Endothelial cell of umbilical vein (primary cell): ENCODE results near the gene C19orf73. TPM values are rescaled to one million over a fixed set of nuclear protein-coding genes. Genes with fewer than 3 reads are reported as not detected.

Experiments
- BruUV-seq: library from RNA; stranded (reverse); fragments of 400-500 nt; replicated peaks from 2 replicates; lab custom pipeline; 2021; lab: Mats Ljungman, UMichigan
- CTCF ChIA-PET: fragments of 300-600, 350-600 bp; sonication (Branson Sonifier 250); formaldehyde crosslinking; loops from one replicate; lab custom pipeline; 2021; ENCODE audit warnings: antibody characterized with exemption, inconsistent platforms; lab: Charles Lee
- POLR2A ChIA-PET: fragments of 300-600, 350-600 bp; sonication (Branson Sonifier 250); formaldehyde crosslinking; loops from one replicate; lab custom pipeline; 2021; ENCODE audit warnings: antibody characterized with exemption, inconsistent platforms; lab: Charles Lee
- DNase-seq: peaks from one replicate; pipeline ENCODE4 v3.0.0-alpha.2; 2011; ENCODE audit warnings: low read depth, low spot score
- FAIRE-seq: peaks from 2 replicates; lab custom pipeline; 2011; peaks lifted over from hg19 to GRCh38; lab: Jason Lieb, UNC
- H2AFZ ChIP-seq: 2 replicates; pipeline ENCODE4 v1.6.0; 2012; ENCODE audit warnings: low read depth, low read length, control low read depth, inconsistent platforms
- H3K27ac ChIP-seq: 2 replicates; pipeline ENCODE4 v1.5.1; 2011; ENCODE audit warnings: low read depth, mild to moderate bottlenecking, control low read depth, low read length, moderate library complexity; ENCODE audit not compliant: insufficient read depth
- H3K27me3 ChIP-seq, 2 experiments: 2 replicates each; pipeline versions ENCODE4 v1.6.0 to v1.6.1; 2011; ENCODE audit warnings: low read length in 2 of 2, mixed read lengths in 1 of 2; ENCODE audit not compliant: control insufficient read depth in 2 of 2, insufficient read depth in 2 of 2
- H3K36me3 ChIP-seq, 2 experiments: 2 replicates in 1 of 2; 3 replicates in 1 of 2; pipeline ENCODE4 v1.5.1; 2011; ENCODE audit warnings: low read length in 2 of 2, mild to moderate bottlenecking in 1 of 2, moderate library complexity in 1 of 2; ENCODE audit not compliant: control insufficient read depth in 2 of 2, insufficient read depth in 2 of 2; ENCODE audit errors: extremely low read depth in 1 of 2
- H3K4me1 ChIP-seq: 3 replicates; pipeline ENCODE4 v1.5.1; 2011; ENCODE audit warnings: mild to moderate bottlenecking, low read length; ENCODE audit not compliant: control insufficient read depth, insufficient read depth; ENCODE audit errors: extremely low read depth
- H3K4me2 ChIP-seq: 2 replicates; pipeline ENCODE4 v1.6.1; 2011; ENCODE audit warnings: low read length, control low read depth, mixed read lengths; ENCODE audit not compliant: insufficient read depth
- H3K4me3 ChIP-seq, 3 experiments: fragments of 200-600 bp in 1 of 3; sonication (generic), shearing (Covaris generic) in 1 of 3; replicated peaks in 1 of 3; 2 replicates each; pipeline ENCODE4 v1.5.1; 2011 to 2016; ENCODE audit warnings: control low read depth in 3 of 3, low read length in 3 of 3, mild to moderate bottlenecking in 2 of 3, inconsistent platforms in 1 of 3, low read depth in 1 of 3, moderate library complexity in 1 of 3; ENCODE audit not compliant: insufficient read depth in 1 of 3
- H3K79me2 ChIP-seq: 2 replicates; pipeline ENCODE4 v1.6.0; 2012; ENCODE audit warnings: low read length, inconsistent platforms; ENCODE audit not compliant: control insufficient read depth, insufficient read depth
- H3K9ac ChIP-seq: replicated peaks from 2 replicates; pipeline ENCODE3; 2011; ENCODE audit warnings: low read length, control low read depth; ENCODE audit not compliant: insufficient read depth; ENCODE audit errors: extremely low read depth
- H3K9me1 ChIP-seq: replicated peaks from 3 replicates; pipeline ENCODE4 v1.6.0; 2011; ENCODE audit warnings: mild to moderate bottlenecking, low read length; ENCODE audit not compliant: control insufficient read depth, insufficient read depth; ENCODE audit errors: extremely low read depth
- H3K9me3 ChIP-seq: replicated peaks from 2 replicates; pipeline ENCODE4 v1.5.1; 2012; ENCODE audit warnings: low read length, inconsistent platforms; ENCODE audit not compliant: control insufficient read depth, insufficient read depth
- H4K20me1 ChIP-seq: replicated peaks from 2 replicates; pipeline ENCODE3; 2011; ENCODE audit warnings: mild to moderate bottlenecking, low read length; ENCODE audit not compliant: control insufficient read depth, insufficient read depth; ENCODE audit errors: extremely low read depth
- EZH2 ChIP-seq: IDR thresholded peaks from 2 replicates; pipeline ENCODE4 v1.6.1; 2012; ENCODE audit warnings: borderline replicate concordance, low read depth, mild to moderate bottlenecking, moderate library complexity, low read length, inconsistent platforms; ENCODE audit not compliant: severe bottlenecking
- GATA2 ChIP-seq: IDR thresholded peaks from 2 replicates; pipeline ENCODE4 v1.7.0; 2011; ENCODE audit warnings: low read depth, mild to moderate bottlenecking, moderate library complexity, mixed read lengths, low read length; ENCODE audit not compliant: insufficient read length, insufficient read depth
- JUN ChIP-seq: IDR thresholded peaks from 2 replicates; pipeline ENCODE4 v1.6.1; 2011; ENCODE audit warnings: borderline replicate concordance, low read depth; ENCODE audit not compliant: insufficient read length, insufficient read depth
- MAX ChIP-seq: IDR thresholded peaks from 2 replicates; pipeline ENCODE4 v1.6.1; 2011; ENCODE audit not compliant: insufficient read depth, insufficient read length
- POLR2AphosphoS5 ChIP-seq: IDR thresholded peaks from 2 replicates; pipeline ENCODE4 v1.6.1; 2012; ENCODE audit warnings: low read depth, mild to moderate bottlenecking, control low read depth, low read length, moderate library complexity; ENCODE audit not compliant: insufficient read depth
- dilution Hi-C: fragments of 300-500 bp; cut with MboI; formaldehyde crosslinking; loops from one replicate; pipeline ENCODE4 v1.15.0; 2019; ENCODE audit warnings: low sequenced_read_pairs; ENCODE audit not compliant: extremely low pct_ligation_motif_present
- intact Hi-C: fragments of 100-400 bp; cut with micrococcal nuclease; formaldehyde crosslinking; loops from one replicate; pipeline ENCODE4 v1.10.0; 2022
- polyA plus RNA-seq, 4 experiments: library from polyadenylated mRNA; depleted of rRNA in 3 of 4; stranded (reverse) in 3 of 4; unstranded in 1 of 4; fragments of >200 nt; gene quantifications; 2 replicates each; pipeline versions ENCODE4 v1.2.1 to v1.2.3, GENCODE V29; 2011 to 2012; ENCODE audit warnings: missing spikeins in 1 of 4
- total RNA-seq: library from RNA; stranded (reverse); gene quantifications from 2 replicates; pipeline ENCODE4 v1.2.3, GENCODE V29; 2021
- TF ChIP-seq, protein P1 (sequence below), 2 donors: IDR thresholded peaks; 1 replicate in 1 of 2; 2 replicates in 1 of 2; pipeline ENCODE4 v1.5.1; 2011; ENCODE audit warnings: low read length in 2 of 2, mild to moderate bottlenecking in 2 of 2, moderate library complexity in 2 of 2, control low read depth in 1 of 2, inconsistent platforms in 1 of 2, low read depth in 1 of 2; ENCODE audit not compliant: insufficient read depth in 1 of 2; ENCODE audit errors: extremely low read depth in 1 of 2

Gene C19orf73
- total and polyA plus RNA-seq, 2 donors (not counting 3 experiments of a cell fraction or from before 2014, with no cell fraction given): 1.8 TPM; not detected in 1

DNA sequence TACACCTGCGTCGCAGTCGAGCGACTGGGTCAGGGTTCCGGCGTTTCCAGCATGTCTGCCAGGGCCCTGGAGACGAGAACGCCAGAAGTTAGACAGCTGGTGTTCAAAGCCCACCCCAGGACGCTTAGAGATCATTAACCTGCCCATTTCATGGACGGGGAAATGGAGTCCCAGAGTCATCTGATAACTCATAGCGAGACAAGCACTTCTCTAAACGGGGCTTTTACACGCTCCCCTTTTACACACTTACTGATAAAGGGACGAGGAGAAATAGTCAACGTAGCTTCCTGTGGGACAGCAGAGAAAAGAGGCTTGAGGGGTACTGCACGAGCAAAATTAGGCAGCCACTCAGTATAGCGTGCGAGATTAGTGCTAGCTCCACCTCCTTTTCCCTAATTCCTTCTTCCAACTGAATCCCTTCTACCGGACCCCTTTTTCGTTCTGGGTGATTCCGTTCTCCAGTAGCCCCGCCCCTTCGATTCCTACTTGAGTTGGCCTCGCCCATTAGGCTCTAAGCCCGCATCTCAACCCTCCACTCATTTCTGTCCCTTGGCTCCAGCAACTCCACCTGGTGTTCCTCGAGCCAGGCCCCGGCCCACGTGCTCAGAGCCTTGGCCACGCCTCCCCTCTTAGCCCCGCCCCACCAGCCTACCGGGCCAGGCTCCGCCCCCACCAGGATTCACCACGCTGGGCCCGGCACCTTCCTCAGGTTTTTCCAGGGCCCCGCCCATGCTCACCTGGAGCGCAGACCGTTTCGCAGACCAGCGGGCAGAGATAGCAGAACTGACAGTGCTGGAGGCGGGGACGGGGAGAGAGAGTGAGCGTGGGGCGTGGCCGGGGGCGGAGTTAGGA lies 32.5 kb upstream of the C19orf73 start:
- Histone ChIP-seq H3K9ac (no peak overlapping the region), H2AFZ (no peak overlapping the region), H3K36me3 (no peaks in the 10 kb centered on the region), H3K4me1 (peaks cover 24% of the 10 kb centered on the region), H3K9me3 (no peaks in the 10 kb centered on the region), H3K79me2 (no peaks in the 10 kb centered on the region), H3K27ac (no peak overlapping the region), H3K4me3 (no peak overlapping the region), H3K9me1 (no peaks in the 10 kb centered on the region), H3K4me2 (no peak overlapping the region), H4K20me1 (no peaks in the 10 kb centered on the region), H3K27me3 (peaks cover 4 to 5% of the 10 kb centered on the region in 2 experiments)
- FAIRE-seq (no peak), DNase-seq (peak; percentile 29)
- no TSS peak for BruUV-seq
- ChIA-PET POLR2A (interaction anchor here (0.5 kb wide), 1 partner anchor 441 kb away, joined by 3 read pairs; no protein-coding TSS in a partner anchor), CTCF (interaction anchor here (0.6 to 4.1 kb wide), 9 partner anchors 14 to 121 kb away, joined by 3 to 56 read pairs (median 7); partner anchors contain the start of genes LIN7B and PPFIA3)
- TF ChIP-seq MAX (peak; percentile 69), JUN (no peak)
- dilution Hi-C loops (no loop called here), intact Hi-C loops (loop anchor here (2.0 to 10.0 kb wide), 3 partner anchors 47 to 157 kb away; partner anchors contain the start of genes GYS1 and RUVBL2)

DNA sequence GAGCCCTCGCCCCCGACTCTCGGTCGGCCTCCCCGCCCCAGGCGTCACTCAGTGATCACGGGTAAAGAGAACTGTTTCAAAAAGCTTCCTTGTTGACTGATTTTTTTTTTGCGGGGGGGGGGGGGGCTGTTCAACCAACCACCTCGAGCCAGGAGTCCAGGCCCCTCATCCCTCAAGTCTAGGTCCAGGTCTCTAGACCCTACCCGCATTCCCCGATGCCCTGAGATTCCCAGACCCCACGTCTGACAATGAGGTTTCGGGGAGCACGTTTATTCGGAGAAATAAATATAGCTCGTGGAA lies 32.0 kb upstream of the C19orf73 start:
- Histone ChIP-seq H3K9me3 (no peaks in the 10 kb centered on the region), H3K4me2 (peak overlapping the region; percentile 95), H4K20me1 (no peaks in the 10 kb centered on the region), H3K36me3 (no peaks in the 10 kb centered on the region), H3K9me1 (no peaks in the 10 kb centered on the region), H2AFZ (peak overlapping the region; percentile 90), H3K4me1 (peaks cover 24% of the 10 kb centered on the region), H3K9ac (no peak overlapping the region), H3K27me3 (peaks cover 2 to 5% of the 10 kb centered on the region in 2 experiments), H3K79me2 (no peaks in the 10 kb centered on the region), H3K4me3 (peak overlapping the region in 2 of 3 experiments; percentile 61 to 73), H3K27ac (no peak overlapping the region)
- no peak for FAIRE-seq
- BruUV-seq: no TSS peak
- TF ChIP-seq GATA2 (no peak), POLR2AphosphoS5 (no peak), EZH2 (no peak), MAX (no peak)
- TF ChIP-seq, protein P1, sequence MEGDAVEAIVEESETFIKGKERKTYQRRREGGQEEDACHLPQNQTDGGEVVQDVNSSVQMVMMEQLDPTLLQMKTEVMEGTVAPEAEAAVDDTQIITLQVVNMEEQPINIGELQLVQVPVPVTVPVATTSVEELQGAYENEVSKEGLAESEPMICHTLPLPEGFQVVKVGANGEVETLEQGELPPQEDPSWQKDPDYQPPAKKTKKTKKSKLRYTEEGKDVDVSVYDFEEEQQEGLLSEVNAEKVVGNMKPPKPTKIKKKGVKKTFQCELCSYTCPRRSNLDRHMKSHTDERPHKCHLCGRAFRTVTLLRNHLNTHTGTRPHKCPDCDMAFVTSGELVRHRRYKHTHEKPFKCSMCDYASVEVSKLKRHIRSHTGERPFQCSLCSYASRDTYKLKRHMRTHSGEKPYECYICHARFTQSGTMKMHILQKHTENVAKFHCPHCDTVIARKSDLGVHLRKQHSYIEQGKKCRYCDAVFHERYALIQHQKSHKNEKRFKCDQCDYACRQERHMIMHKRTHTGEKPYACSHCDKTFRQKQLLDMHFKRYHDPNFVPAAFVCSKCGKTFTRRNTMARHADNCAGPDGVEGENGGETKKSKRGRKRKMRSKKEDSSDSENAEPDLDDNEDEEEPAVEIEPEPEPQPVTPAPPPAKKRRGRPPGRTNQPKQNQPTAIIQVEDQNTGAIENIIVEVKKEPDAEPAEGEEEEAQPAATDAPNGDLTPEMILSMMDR (IDR thresholded peaks at IDR 0.05; ENCODE audit: extremely low read depth in 1 of 2, insufficient read depth in 1 of 2, low read depth in 1 of 2, low read length in 2 of 2): no peak
- dilution Hi-C loops: no loop called here
- DNase-seq: no peak
- ChIA-PET POLR2A (interaction anchor here (0.5 to 0.6 kb wide), 2 partner anchors 33 to 441 kb away, joined by 3 to 4 read pairs; no protein-coding TSS in a partner anchor), CTCF (interaction anchor here (0.6 to 4.1 kb wide), 8 partner anchors 14 to 122 kb away, joined by 3 to 56 read pairs (median 7); partner anchors contain the start of genes LIN7B and PPFIA3)
- intact Hi-C loops: loop anchor here (2.0 to 10.0 kb wide), 3 partner anchors 48 to 156 kb away; partner anchors contain the start of genes GYS1 and RUVBL2
